GM21529 (cell line): Measurements from ENCODE around the gene TRIM2.

Experiments
- ATAC-seq: cut with Tn5 transposase; IDR thresholded peaks from one replicate; pipeline ENCODE4 v1.9.1; 2021; ENCODE audit not compliant: unreplicated experiment

Gene TRIM2

GRCh38 chr4:153325558-153325957 is 121.3 kb downstream of the TRIM2 start:
- ATAC-seq: no peak

GRCh38 chr4:153326513-153326912 is 122.3 kb downstream of the TRIM2 start:
- no peak for ATAC-seq

- peak; percentile 65 for ATAC-seq
Measured at GRCh38 chr4:153327247-153327646, 123.0 kb downstream of the TRIM2 start.

- ATAC-seq: no peak
Measured at GRCh38 chr4:153332936-153333335, 128.7 kb downstream of the TRIM2 start.

- ATAC-seq: no peak
Measured at GRCh38 chr4:153333874-153334273, 129.6 kb downstream of the TRIM2 start.

- no peak for ATAC-seq
Measured at GRCh38 chr4:153335665-153336064, 131.4 kb downstream of the TRIM2 start.

- no peak for ATAC-seq
Measured at GRCh38 chr4:153337686-153338085, 133.4 kb downstream of the TRIM2 start.

- ATAC-seq: peak; percentile 21
Measured at GRCh38 chr4:153341575-153342090, 137.4 kb downstream of the TRIM2 start.

- no peak for ATAC-seq
Measured at GRCh38 chr4:153342751-153343552, 138.7 kb downstream of the TRIM2 start.

- ATAC-seq: peak; percentile 73
Measured at GRCh38 chr4:153344131-153345011, 140.1 kb downstream of the TRIM2 start, which contains the start of gene MND1. Gene MND1, plus strand, starts transcription at chr4:153344688. Its CDS starts 50 bp downstream, at chr4:153344738.

- ATAC-seq: peak; percentile 41
Measured at GRCh38 chr4:153345012-153345981, 141.1 kb downstream of the TRIM2 start.

- no peak for ATAC-seq
Measured at GRCh38 chr4:153346031-153346430, 141.8 kb downstream of the TRIM2 start.

- ATAC-seq: no peak
Measured at GRCh38 chr4:153346563-153346962, 142.3 kb downstream of the TRIM2 start.

- no peak for ATAC-seq
Measured at GRCh38 chr4:153347117-153347516, 142.9 kb downstream of the TRIM2 start.

GRCh38 chr4:153348006-153348405 is 143.8 kb downstream of the TRIM2 start:
- no peak for ATAC-seq

GRCh38 chr4:153349206-153349805 is 145.1 kb downstream of the TRIM2 start:
- ATAC-seq: no peak

GRCh38 chr4:153362184-153362583 is 157.9 kb downstream of the TRIM2 start:
- ATAC-seq: no peak

GRCh38 chr4:153364061-153364460 is 159.8 kb downstream of the TRIM2 start:
- ATAC-seq: no peak

- no peak for ATAC-seq
Measured at GRCh38 chr4:153365003-153365402, 160.8 kb downstream of the TRIM2 start.

GRCh38 chr4:153366486-153366885 is 162.2 kb downstream of the TRIM2 start:
- no peak for ATAC-seq
